ENCODE data around the gene RGS6.

The RGS6 gene

DNA sequence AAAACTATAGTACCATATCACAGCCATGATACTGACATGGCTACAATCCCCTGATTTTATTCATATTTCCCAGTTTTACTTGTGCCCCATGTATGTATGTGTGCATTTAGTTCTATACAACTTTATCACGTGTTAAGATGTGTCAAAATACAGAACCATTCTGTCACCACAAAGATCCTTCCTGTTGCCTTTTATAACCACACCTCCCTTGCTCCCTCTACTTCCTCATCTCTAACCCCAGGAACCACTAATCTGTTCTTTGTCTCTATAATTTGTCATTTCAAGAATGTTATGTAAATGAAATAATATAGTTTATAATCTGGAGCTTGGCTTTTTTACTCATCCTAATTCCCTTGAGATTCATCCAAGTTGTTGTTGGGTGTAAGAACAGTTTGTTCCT, 603.3 kb downstream of the RGS6 start:
- TF ChIP-seq, protein P1, sequence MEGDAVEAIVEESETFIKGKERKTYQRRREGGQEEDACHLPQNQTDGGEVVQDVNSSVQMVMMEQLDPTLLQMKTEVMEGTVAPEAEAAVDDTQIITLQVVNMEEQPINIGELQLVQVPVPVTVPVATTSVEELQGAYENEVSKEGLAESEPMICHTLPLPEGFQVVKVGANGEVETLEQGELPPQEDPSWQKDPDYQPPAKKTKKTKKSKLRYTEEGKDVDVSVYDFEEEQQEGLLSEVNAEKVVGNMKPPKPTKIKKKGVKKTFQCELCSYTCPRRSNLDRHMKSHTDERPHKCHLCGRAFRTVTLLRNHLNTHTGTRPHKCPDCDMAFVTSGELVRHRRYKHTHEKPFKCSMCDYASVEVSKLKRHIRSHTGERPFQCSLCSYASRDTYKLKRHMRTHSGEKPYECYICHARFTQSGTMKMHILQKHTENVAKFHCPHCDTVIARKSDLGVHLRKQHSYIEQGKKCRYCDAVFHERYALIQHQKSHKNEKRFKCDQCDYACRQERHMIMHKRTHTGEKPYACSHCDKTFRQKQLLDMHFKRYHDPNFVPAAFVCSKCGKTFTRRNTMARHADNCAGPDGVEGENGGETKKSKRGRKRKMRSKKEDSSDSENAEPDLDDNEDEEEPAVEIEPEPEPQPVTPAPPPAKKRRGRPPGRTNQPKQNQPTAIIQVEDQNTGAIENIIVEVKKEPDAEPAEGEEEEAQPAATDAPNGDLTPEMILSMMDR (IDR thresholded peaks at IDR 0.05) = no peak
- peaks cover 11 to 22% of the 10 kb centered on the region in 2 experiments for H3K4me1 ChIP-seq (ENCODE audit: control insufficient read depth in 1 of 2, insufficient read depth in 1 of 2, low read depth in 1 of 2, low read length in 1 of 2)
- H3K27me3 ChIP-seq = peaks cover 37% of the 10 kb centered on the region
- H3K9me3 ChIP-seq = no peaks in the 10 kb centered on the region
- no peak overlapping the region for H3K4me3 ChIP-seq (ENCODE audit: low read depth in 1 of 2, low read length in 1 of 2)
- H3K36me3 ChIP-seq = no peaks in the 10 kb centered on the region
- no peak overlapping the region for H3K27ac ChIP-seq

DNA sequence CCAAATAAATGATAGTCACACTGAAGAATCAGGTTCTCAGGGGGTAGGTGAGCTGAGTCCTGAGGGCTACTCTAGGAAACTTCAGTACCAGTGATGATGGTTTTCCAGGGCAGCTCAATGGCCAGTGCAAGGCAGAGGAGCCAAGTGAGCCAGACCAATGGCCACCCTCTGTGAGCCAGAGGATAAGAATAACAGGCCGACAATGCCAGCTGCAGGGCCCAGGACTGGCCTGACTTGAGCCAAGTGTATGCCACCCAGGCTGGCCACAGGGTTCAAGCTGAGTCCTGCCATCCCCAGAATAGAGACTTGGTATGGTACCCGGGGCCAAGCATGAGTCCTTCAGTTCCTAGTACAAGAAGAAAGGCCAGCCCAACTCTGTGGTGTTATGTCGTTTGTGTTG, 606.2 kb downstream of the RGS6 start:
- TF ChIP-seq, protein P1 (IDR thresholded peaks at IDR 0.05) = no peak
- Histone ChIP-seq H3K4me1 (ENCODE audit: control insufficient read depth in 1 of 2, insufficient read depth in 1 of 2, low read depth in 1 of 2, low read length in 1 of 2) (peaks cover 11 to 22% of the 10 kb centered on the region in 2 experiments), H3K4me3 (ENCODE audit: low read depth in 1 of 2, low read length in 1 of 2) (no peak overlapping the region), H3K9me3 (no peaks in the 10 kb centered on the region), H3K27me3 (peaks cover 44% of the 10 kb centered on the region), H3K36me3 (no peaks in the 10 kb centered on the region), H3K27ac (no peak overlapping the region)

DNA sequence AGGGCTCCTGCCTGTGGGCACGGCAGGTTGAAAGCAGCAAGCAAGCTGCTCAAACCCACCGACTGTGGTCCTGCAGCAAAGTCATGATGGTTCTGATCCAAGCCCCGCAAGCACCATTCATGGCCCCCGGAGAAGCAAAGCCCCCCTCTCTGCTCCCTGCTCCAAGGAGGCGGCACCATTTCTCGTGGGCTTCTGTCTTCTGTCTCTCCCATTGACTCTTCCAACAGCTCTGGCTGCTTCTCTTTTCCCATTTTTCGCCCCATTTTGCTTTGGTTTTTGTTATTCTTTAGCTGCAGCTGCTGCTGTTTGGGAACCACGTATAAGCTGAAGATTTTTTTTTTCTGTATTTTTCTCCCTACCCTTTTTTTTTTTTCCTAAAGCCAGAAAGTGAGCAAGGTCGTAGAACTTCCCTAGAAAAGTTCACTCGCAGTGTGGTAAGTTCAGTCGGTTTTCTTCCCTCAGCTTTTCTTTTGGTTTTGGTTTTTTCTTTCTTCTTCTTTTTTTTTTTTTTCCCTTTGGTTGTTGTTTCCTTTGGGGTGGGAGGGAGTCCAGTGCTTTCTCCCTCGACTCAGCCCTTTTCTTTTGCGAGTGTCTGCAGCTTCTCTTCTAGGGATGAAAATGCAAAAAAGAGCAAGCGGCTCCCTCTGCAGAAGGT, 607.6 kb downstream of the RGS6 start:
- Histone ChIP-seq H3K36me3 (no peaks in the 10 kb centered on the region), H3K4me1 (ENCODE audit: control insufficient read depth in 1 of 2, insufficient read depth in 1 of 2, low read depth in 1 of 2, low read length in 1 of 2) (peaks cover 11 to 20% of the 10 kb centered on the region in 2 experiments), H3K27me3 (peaks cover 51% of the 10 kb centered on the region), H3K27ac (no peak overlapping the region), H3K9me3 (no peaks in the 10 kb centered on the region), H3K4me3 (ENCODE audit: low read depth in 1 of 2, low read length in 1 of 2) (no peak overlapping the region)
- TF ChIP-seq, protein P1 (IDR thresholded peaks at IDR 0.05) = no peak

DNA sequence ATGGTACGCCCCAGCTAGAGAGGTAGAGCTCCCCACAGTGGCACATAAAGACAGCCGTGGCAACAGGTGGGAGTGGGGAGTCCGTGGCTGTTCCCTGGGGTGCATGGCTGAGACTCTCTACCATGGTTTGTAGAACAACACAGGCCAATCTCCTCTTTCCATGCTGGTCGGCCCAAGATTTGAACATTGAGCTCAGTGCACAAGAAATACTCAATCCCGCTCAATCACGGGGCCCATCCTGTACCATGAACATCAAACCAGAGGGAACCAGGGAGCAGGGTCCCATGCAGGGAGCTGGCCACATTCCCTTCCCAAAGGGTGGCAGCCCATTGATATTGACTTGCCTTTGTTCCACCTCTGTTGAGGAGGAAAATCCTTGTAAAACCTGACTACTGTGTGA, 608.6 kb downstream of the RGS6 start:
- Histone ChIP-seq H3K4me3 (ENCODE audit: low read depth in 1 of 2, low read length in 1 of 2) (no peak overlapping the region), H3K27me3 (peaks cover 61% of the 10 kb centered on the region), H3K36me3 (no peaks in the 10 kb centered on the region), H3K4me1 (ENCODE audit: control insufficient read depth in 1 of 2, insufficient read depth in 1 of 2, low read depth in 1 of 2, low read length in 1 of 2) (peaks cover 3 to 9% of the 10 kb centered on the region in 2 experiments), H3K9me3 (no peaks in the 10 kb centered on the region), H3K27ac (no peak overlapping the region)
- TF ChIP-seq, protein P1 (IDR thresholded peaks at IDR 0.05) = no peak

DNA sequence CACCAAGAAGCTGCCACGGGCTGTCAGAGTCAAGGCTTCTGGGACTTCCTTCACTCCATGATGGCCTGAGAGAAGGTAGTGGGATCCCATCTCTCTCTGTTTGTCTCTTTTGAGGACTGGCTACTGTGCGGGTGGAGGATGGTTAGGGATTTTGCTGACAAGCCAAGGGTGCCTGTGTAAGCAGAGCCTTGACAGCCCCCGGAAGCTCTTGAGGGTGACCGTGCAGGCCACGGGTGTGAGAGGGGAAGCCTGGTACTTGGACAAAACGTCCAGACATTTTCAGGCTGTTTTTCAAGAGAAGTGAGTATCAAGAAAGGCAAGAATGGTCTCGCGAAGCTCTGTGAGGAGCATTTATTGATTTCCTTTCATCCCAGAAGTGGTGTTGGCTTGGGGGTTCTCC, 609.3 kb downstream of the RGS6 start:
- Histone ChIP-seq H3K4me3 (ENCODE audit: low read depth in 1 of 2, low read length in 1 of 2) (no peak overlapping the region), H3K36me3 (no peaks in the 10 kb centered on the region), H3K9me3 (no peaks in the 10 kb centered on the region), H3K27me3 (peaks cover 65% of the 10 kb centered on the region), H3K27ac (no peak overlapping the region), H3K4me1 (ENCODE audit: control insufficient read depth in 1 of 2, insufficient read depth in 1 of 2, low read depth in 1 of 2, low read length in 1 of 2) (peaks cover 0 to 2% of the 10 kb centered on the region in 2 experiments)
- TF ChIP-seq, protein P1 (IDR thresholded peaks at IDR 0.05) = no peak

Measured in neutrophil (primary cell).